ENCODE results near the gene KLK12. TPM values are rescaled to one million over a fixed set of nuclear protein-coding genes. Genes with fewer than 3 reads are reported as not detected.
"Not testable (repeated sequence)": the region's sequence is repeated elsewhere in the genome, so short reads cannot be mapped to it uniquely, and the experiment has no call there.

Gene KLK12
- total RNA-seq, 8 experiments from 2014 or later = 0.43 TPM; not detected in 7

- no peaks in the 10 kb centered on the region for H3K4me1 ChIP-seq (replicated peaks in 1 of 2)
- no peak overlapping the region for H3K27ac ChIP-seq
- no peak overlapping the region for H3K4me3 ChIP-seq
- in situ Hi-C loops (cut with MboI; ENCODE audit: low pct_unique_long_range_greater_than_20kb in 2 of 9, low sequenced_read_pairs in 9 of 9, unreplicated experiment in 9 of 9) = no loop called here
- WGBS, 10 experiments = 0 to 100% (median 71%) methylated on average over 1 of the region's 1 CpG; no CpG with 5 or more reads in 4 of the 10 experiments
- no peak for ATAC-seq (replicated peaks in 6 of 8)
These were observed 29.6 kb downstream of the KLK12 start for GRCh38 chr19:51005248-51005647.

GRCh38 chr19:51003316-51003715 lies 31.5 kb downstream of the KLK12 start:
- H3K4me1 ChIP-seq (replicated peaks in 1 of 2) = no peaks in the 10 kb centered on the region
- H3K27ac ChIP-seq = no peak overlapping the region
- 27 to 80% (median 69%) methylated on average over 1 to 5 of the region's 7 CpGs; no CpG with 5 or more reads in 6 of the 10 experiments for WGBS, 10 experiments
- in situ Hi-C loops (cut with MboI; ENCODE audit: low pct_unique_long_range_greater_than_20kb in 2 of 9, low sequenced_read_pairs in 9 of 9, unreplicated experiment in 9 of 9) = no loop called here
- H3K4me3 ChIP-seq = no peak overlapping the region
- no peak for ATAC-seq (replicated peaks in 6 of 8)

GRCh38 chr19:51002542-51003311 lies 32.1 kb downstream of the KLK12 start:
- Histone ChIP-seq H3K4me1 (replicated peaks in 1 of 2) (no peaks in the 10 kb centered on the region), H3K4me3 (no peak overlapping the region), H3K27ac (no peak overlapping the region)
- in situ Hi-C loops (cut with MboI; ENCODE audit: low pct_unique_long_range_greater_than_20kb in 2 of 9, low sequenced_read_pairs in 9 of 9, unreplicated experiment in 9 of 9) = no loop called here
- ATAC-seq (replicated peaks in 6 of 8) = peak in 2 of 8 experiments; percentile 23 to 52
- WGBS, 10 experiments = 73 to 100% (median 86%) methylated on average over 2 to 4 of the region's 42 CpGs; no CpG with 5 or more reads in 6 of the 10 experiments

- 72 to 100% (median 83%) methylated on average over 2 to 4 of the region's 12 CpGs; no CpG with 5 or more reads in 6 of the 10 experiments for WGBS, 10 experiments
- in situ Hi-C loops (cut with MboI; ENCODE audit: low pct_unique_long_range_greater_than_20kb in 2 of 9, low sequenced_read_pairs in 9 of 9, unreplicated experiment in 9 of 9) = no loop called here
- no peak overlapping the region for H3K4me3 ChIP-seq
These were observed 32.7 kb downstream of the KLK12 start for GRCh38 chr19:51002089-51002532.

GRCh38 chr19:51001515-51001914 lies 33.3 kb downstream of the KLK12 start, which contains the start of gene KLK8:
Gene KLK8 (minus strand): TSS chr19:51001604. CDS start chr19:51001167, 437 bp downstream.
- no CpG with 5 or more reads among the region's 7 CpGs for WGBS, 10 experiments
- ATAC-seq (replicated peaks in 6 of 8) = peak in 2 of 8 experiments; percentile 31 to 77
- in situ Hi-C loops (cut with MboI; ENCODE audit: low pct_unique_long_range_greater_than_20kb in 2 of 9, low sequenced_read_pairs in 9 of 9, unreplicated experiment in 9 of 9) = no loop called here
- Histone ChIP-seq H3K4me3 (no peak within 1 kb of the TSS), H3K27ac (no peak within 1 kb of the TSS), H3K4me1 (replicated peaks in 1 of 2) (no peaks in the 10 kb centered on the region)

More at GRCh38 chr19:51002089-51002532, 32.7 kb downstream of the KLK12 start:
- no peak overlapping the region for H3K27ac ChIP-seq
- no peak for ATAC-seq (replicated peaks in 6 of 8)
- H3K4me1 ChIP-seq (replicated peaks in 1 of 2) = no peaks in the 10 kb centered on the region

- H3K27ac ChIP-seq = no peak overlapping the region
- ATAC-seq (replicated peaks in 6 of 8) = peak in 1 of 8 experiments; percentile 58
- in situ Hi-C loops (cut with MboI; ENCODE audit: low pct_unique_long_range_greater_than_20kb in 2 of 9, low sequenced_read_pairs in 9 of 9, unreplicated experiment in 9 of 9) = no loop called here
- no peaks in the 10 kb centered on the region for H3K4me1 ChIP-seq (replicated peaks in 1 of 2)
- 0 to 100% methylated on average over 1 to 4 of the region's 16 CpGs; no CpG with 5 or more reads in 8 of the 10 experiments for WGBS, 10 experiments
- no peak overlapping the region for H3K4me3 ChIP-seq
These were observed 33.8 kb downstream of the KLK12 start for GRCh38 chr19:51000981-51001380.

- Histone ChIP-seq H3K4me3 (no peak overlapping the region), H3K27ac (no peak overlapping the region), H3K4me1 (replicated peaks in 1 of 2) (no peaks in the 10 kb centered on the region)
- WGBS, 10 experiments = 81 to 94% (median 86%) methylated on average over 2 to 5 of the region's 10 CpGs; no CpG with 5 or more reads in 7 of the 10 experiments
- in situ Hi-C loops (cut with MboI; ENCODE audit: low pct_unique_long_range_greater_than_20kb in 2 of 9, low sequenced_read_pairs in 9 of 9, unreplicated experiment in 9 of 9) = no loop called here
- ATAC-seq (replicated peaks in 6 of 8) = no peak
These were observed 34.4 kb downstream of the KLK12 start for GRCh38 chr19:51000426-51000825.

GRCh38 chr19:50998686-50999085 lies 36.1 kb downstream of the KLK12 start:
- no peak overlapping the region for H3K4me3 ChIP-seq
- in situ Hi-C loops (cut with MboI; ENCODE audit: low pct_unique_long_range_greater_than_20kb in 2 of 9, low sequenced_read_pairs in 9 of 9, unreplicated experiment in 9 of 9) = no loop called here
- WGBS, 10 experiments = 30 to 100% (median 69%) methylated on average over 1 to 4 of the region's 4 CpGs; no CpG with 5 or more reads in 2 of the 10 experiments
- H3K27ac ChIP-seq = no peak overlapping the region
- no peak for ATAC-seq (replicated peaks in 6 of 8)
- H3K4me1 ChIP-seq (replicated peaks in 1 of 2) = no peaks in the 10 kb centered on the region

- in situ Hi-C loops (cut with MboI; ENCODE audit: low pct_unique_long_range_greater_than_20kb in 2 of 9, low sequenced_read_pairs in 9 of 9, unreplicated experiment in 9 of 9) = no loop called here
- H3K27ac ChIP-seq = no peak overlapping the region
- no peak overlapping the region for H3K4me3 ChIP-seq
- 10 to 90% (median 47%) methylated on average over 1 to 5 of the region's 5 CpGs for WGBS, 10 experiments
- no peaks in the 10 kb centered on the region for H3K4me1 ChIP-seq (replicated peaks in 1 of 2)
- ATAC-seq (replicated peaks in 6 of 8) = no peak
These were observed 36.7 kb downstream of the KLK12 start for GRCh38 chr19:50998061-50998460.

GRCh38 chr19:50994129-50994528 lies 40.7 kb downstream of the KLK12 start:
- Histone ChIP-seq H3K4me1 (replicated peaks in 1 of 2) (no peaks in the 10 kb centered on the region), H3K27ac (no peak overlapping the region), H3K4me3 (no peak overlapping the region)
- 0 to 100% (median 32%) methylated on average over 1 to 2 of the region's 2 CpGs; no CpG with 5 or more reads in 4 of the 10 experiments for WGBS, 10 experiments
- ATAC-seq (replicated peaks in 6 of 8) = peak in 2 of 8 experiments; percentile 19 to 69
- in situ Hi-C loops (cut with MboI; ENCODE audit: low pct_unique_long_range_greater_than_20kb in 2 of 9, low sequenced_read_pairs in 9 of 9, unreplicated experiment in 9 of 9) = no loop called here

- Histone ChIP-seq H3K4me3 (no peak overlapping the region), H3K4me1 (replicated peaks in 1 of 2) (no peaks in the 10 kb centered on the region), H3K27ac (no peak overlapping the region)
- in situ Hi-C loops (cut with MboI; ENCODE audit: low pct_unique_long_range_greater_than_20kb in 2 of 9, low sequenced_read_pairs in 9 of 9, unreplicated experiment in 9 of 9) = no loop called here
- no peak for ATAC-seq (replicated peaks in 6 of 8)
- 0 to 83% (median 25%) methylated on average over 1 to 2 of the region's 2 CpGs; no CpG with 5 or more reads in 1 of the 10 experiments for WGBS, 10 experiments
These were observed 42.2 kb downstream of the KLK12 start for GRCh38 chr19:50992666-50993035.

- ATAC-seq (replicated peaks in 6 of 8); H3K4me1 ChIP-seq (replicated peaks in 1 of 2); H3K4me3 ChIP-seq; in situ Hi-C loops (cut with MboI; ENCODE audit: low pct_unique_long_range_greater_than_20kb in 2 of 9, low sequenced_read_pairs in 9 of 9, unreplicated experiment in 9 of 9); H3K27ac ChIP-seq: not testable (repeated sequence)
- WGBS, 10 experiments = 44 to 100% (median 77%) methylated on average over 1 to 8 of the region's 14 CpGs; no CpG with 5 or more reads in 1 of the 10 experiments
These were observed 50.4 kb downstream of the KLK12 start for GRCh38 chr19:50984416-50984815.

- H3K27ac ChIP-seq = no peak within 1 kb of the TSS
- H3K4me1 ChIP-seq (replicated peaks in 1 of 2) = no peaks in the 10 kb centered on the region
- ATAC-seq (replicated peaks in 6 of 8) = no peak
- H3K4me3 ChIP-seq = no peak within 1 kb of the TSS
- 8 to 20% (median 18%) methylated on average over 1 to 7 of the region's 28 CpGs; no CpG with 5 or more reads in 6 of the 10 experiments for whole genome bisulfite sequencing, 10 experiments
- in situ Hi-C loops (cut with MboI; ENCODE audit: low pct_unique_long_range_greater_than_20kb in 2 of 9, low sequenced_read_pairs in 9 of 9, unreplicated experiment in 9 of 9) = no loop called here
These were observed 51.0 kb downstream of the KLK12 start, which contains the start of gene KLK7 for GRCh38 chr19:50983625-50984292. Gene KLK7 (minus strand): TSS chr19:50983917. CDS start chr19:50982399, 1,518 bp downstream.
